Suprapubic skin (tissue), 3 donors: Measurements from ENCODE around the gene AGTR2.

Experiments
- CTCF ChIP-seq, 2 donors: fragments of 200-600 bp in 1 of 2; fragments of 450-650 bp in 1 of 2; sonication (generic) in 1 of 2; IDR thresholded peaks; one replicate each; pipeline ENCODE4 v1.5.1; 2016 to 2019; ENCODE audit warnings: antibody characterized with exemption in 2 of 2, mild to moderate bottlenecking in 1 of 2, moderate library complexity in 1 of 2
- EP300 ChIP-seq: sonication (generic); formaldehyde crosslinking; IDR thresholded peaks from one replicate; pipeline ENCODE4 v1.6.1; 2017; ENCODE audit warnings: antibody characterized with exemption

DNA sequence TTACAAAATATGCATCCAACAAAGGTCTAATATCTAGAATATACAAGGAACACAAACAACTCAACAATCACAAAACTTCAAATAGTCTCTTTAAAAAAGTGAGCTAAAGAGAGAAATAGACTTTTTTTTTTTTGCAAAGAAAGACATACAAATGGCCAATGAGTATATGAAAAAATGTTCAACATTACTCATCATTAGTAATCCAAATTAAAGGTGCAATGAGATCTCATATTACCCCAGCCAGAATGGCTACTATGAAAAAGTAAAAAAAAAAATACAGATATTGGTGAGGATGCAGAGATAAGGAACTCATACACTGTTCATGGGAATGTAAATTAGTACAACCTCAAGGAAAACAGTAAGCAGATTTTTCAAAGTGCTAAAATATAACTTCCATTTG lies 24.1 kb downstream of the AGTR2 start:
- TF ChIP-seq CTCF (IDR thresholded peaks at IDR 0.05) (no peak), EP300 (no peak)
